ENCODE data around the gene TMEM119. TPM values are rescaled to one million over a fixed set of nuclear protein-coding genes. Genes with fewer than 3 reads are reported as not detected.

TMEM119 gene
- total RNA-seq, 1 donor from 2014 or later = 251 TPM

DNA sequence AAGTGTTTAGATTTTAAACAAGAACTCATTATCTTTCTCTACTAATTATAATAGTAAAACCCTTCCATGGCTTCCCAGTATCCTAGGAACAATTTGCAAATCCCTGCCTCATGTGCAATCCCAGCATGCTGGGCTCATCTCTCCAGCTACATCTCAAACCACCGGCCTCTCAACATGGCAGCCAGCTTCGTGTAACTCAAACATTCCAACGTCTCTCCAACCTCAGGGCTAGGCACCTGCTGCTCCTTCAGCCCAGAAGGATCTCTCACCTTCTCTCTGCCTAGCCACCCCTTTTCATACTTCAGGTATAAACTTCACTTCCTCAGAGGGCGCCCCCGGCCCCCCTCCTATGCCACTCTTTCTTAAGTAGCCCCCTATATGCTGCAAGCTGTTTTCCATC, 44.1 kb downstream of the TMEM119 start:
- Histone ChIP-seq H3K27me3 (no peaks in the 10 kb centered on the region), H3K4me1 (peaks cover 0 to 11% of the 10 kb centered on the region in 2 donors), H3K27ac (no peak overlapping the region), H3K36me3 (peaks cover 0 to 13% of the 10 kb centered on the region in 2 donors), H3K4me3 (no peak overlapping the region), H3K9me3 (no peaks in the 10 kb centered on the region)
- intact Hi-C loops (cut with DNase I) = no loop called here
- peak in 1 of 2 donors; percentile 37 for DNase-seq (ENCODE audit: low spot score in 2 of 2)
- TF ChIP-seq, protein P1, sequence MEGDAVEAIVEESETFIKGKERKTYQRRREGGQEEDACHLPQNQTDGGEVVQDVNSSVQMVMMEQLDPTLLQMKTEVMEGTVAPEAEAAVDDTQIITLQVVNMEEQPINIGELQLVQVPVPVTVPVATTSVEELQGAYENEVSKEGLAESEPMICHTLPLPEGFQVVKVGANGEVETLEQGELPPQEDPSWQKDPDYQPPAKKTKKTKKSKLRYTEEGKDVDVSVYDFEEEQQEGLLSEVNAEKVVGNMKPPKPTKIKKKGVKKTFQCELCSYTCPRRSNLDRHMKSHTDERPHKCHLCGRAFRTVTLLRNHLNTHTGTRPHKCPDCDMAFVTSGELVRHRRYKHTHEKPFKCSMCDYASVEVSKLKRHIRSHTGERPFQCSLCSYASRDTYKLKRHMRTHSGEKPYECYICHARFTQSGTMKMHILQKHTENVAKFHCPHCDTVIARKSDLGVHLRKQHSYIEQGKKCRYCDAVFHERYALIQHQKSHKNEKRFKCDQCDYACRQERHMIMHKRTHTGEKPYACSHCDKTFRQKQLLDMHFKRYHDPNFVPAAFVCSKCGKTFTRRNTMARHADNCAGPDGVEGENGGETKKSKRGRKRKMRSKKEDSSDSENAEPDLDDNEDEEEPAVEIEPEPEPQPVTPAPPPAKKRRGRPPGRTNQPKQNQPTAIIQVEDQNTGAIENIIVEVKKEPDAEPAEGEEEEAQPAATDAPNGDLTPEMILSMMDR (IDR thresholded peaks at IDR 0.05) = no peak

DNA sequence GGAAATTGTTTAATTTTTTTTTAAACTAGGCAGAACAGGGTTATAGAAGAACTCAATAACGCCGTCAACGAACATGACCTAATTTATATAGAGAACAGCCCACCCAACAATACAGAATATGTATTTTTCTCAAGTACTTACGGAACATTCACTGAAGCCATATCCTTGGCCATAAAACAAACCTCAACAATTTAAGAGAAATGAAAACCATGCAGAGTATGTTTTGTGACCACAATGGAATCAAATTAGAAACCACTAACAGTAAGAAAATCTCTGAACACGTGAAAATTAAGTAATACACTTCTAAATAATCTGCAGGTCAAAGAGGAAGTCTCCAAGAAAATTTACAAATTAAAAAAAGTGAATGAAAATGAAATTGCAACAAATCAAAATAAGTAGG, 46.3 kb downstream of the TMEM119 start:
- Histone ChIP-seq H3K9me3 (no peaks in the 10 kb centered on the region), H3K4me1 (peaks cover 0 to 2% of the 10 kb centered on the region in 2 donors)

DNA sequence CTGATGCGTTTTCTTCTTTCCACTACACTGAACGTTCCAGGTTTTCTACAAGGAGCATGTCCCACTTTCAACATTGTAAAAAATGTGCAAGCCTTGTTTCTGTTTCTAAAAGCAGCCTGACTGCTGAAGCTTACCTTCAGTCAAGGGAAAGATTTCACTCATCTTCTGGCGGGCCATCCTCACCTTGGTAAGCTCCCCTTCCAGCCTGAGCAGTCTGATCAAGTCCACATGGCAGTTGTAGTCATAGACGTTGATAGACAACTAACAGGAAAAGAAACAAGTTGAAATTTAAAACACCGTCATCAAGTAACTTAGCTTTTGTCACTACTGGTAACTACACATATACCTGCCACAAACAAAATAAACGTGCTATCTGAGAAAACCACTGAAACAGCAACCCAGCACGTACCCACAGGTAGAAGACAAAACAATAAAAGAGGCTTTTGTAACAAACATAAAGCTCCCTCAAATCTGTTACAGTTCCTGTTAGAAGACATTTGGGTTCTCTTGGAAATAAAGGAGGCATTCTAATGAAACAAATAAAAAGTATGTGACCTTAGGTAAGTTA, 48.8 kb downstream of the TMEM119 start:
- no peak for DNase-seq (ENCODE audit: low spot score in 2 of 2)
- Histone ChIP-seq H3K4me1 (peaks cover 0 to 2% of the 10 kb centered on the region in 2 donors), H3K27ac (no peak overlapping the region), H3K9me3 (no peaks in the 10 kb centered on the region), H3K36me3 (peaks cover 32 to 49% of the 10 kb centered on the region in 2 donors), H3K4me3 (no peak overlapping the region), H3K27me3 (no peaks in the 10 kb centered on the region)
- intact Hi-C loops (cut with DNase I) = no loop called here
- TF ChIP-seq, protein P1 (IDR thresholded peaks at IDR 0.05) = no peak

More for the DNA sequence above, 46.3 kb downstream of the TMEM119 start:
- intact Hi-C loops (cut with DNase I) = no loop called here
- TF ChIP-seq, protein P1 (IDR thresholded peaks at IDR 0.05) = no peak
- Histone ChIP-seq H3K27ac (no peak overlapping the region), H3K27me3 (no peaks in the 10 kb centered on the region), H3K36me3 (peaks cover 16 to 25% of the 10 kb centered on the region in 2 donors), H3K4me3 (no peak overlapping the region)
- DNase-seq (ENCODE audit: low spot score in 2 of 2) = no peak

DNA sequence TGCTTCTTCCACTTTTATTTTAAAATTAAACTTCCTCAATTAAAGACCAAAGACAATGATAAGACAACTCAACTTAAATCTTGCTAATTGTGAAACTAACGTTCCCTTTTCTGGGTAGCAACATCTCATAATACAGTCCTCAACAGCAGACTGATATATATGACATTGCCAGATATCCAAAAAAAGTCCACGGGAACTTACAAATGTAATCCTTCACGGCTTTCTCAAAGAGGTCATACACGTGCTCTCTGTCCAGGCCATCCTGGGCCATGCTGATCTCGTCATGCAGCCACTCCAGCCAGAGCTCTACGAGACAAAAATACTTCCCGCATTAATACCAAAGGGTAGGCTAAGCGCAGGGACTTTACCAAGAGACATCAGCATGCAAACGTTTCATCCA, 50.2 kb downstream of the TMEM119 start:
- TF ChIP-seq, protein P1 (IDR thresholded peaks at IDR 0.05) = no peak
- peaks cover 41 to 62% of the 10 kb centered on the region in 2 donors for H3K36me3 ChIP-seq
- H3K9me3 ChIP-seq = no peaks in the 10 kb centered on the region
- no peak overlapping the region for H3K4me3 ChIP-seq
- H3K27me3 ChIP-seq = no peaks in the 10 kb centered on the region
- DNase-seq (ENCODE audit: low spot score in 2 of 2) = peak in 1 of 2 donors; percentile 46
- peaks cover 0 to under 1% of the 10 kb centered on the region in 2 donors for H3K4me1 ChIP-seq
- intact Hi-C loops (cut with DNase I) = no loop called here
- no peak overlapping the region for H3K27ac ChIP-seq

DNA sequence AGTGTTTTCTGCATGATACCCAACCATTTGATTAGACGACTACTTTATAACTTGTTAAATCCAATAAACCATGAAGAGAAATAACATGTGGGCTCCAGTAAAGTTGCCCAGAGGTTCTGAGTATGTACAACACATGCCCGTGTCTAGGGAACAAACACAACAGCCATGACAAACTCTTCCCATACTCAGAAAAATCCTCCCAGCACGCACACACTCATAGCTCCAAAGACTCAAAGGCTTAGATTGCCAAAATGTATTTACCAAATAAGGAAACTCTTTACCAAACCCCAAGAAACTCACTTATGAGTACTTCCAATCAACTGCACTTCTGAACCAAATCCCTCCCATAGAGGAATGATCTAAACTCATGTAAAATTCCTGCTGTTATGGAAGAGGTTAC, 54.2 kb downstream of the TMEM119 start:
- intact Hi-C loops (cut with DNase I) = no loop called here

More for the DNA sequence above, 54.2 kb downstream of the TMEM119 start:
- TF ChIP-seq, protein P1 (IDR thresholded peaks at IDR 0.05) = no peak
- Histone ChIP-seq H3K9me3 (no peaks in the 10 kb centered on the region), H3K4me3 (no peak overlapping the region), H3K36me3 (peaks cover 46 to 76% of the 10 kb centered on the region in 2 donors), H3K4me1 (no peaks in the 10 kb centered on the region), H3K27ac (no peak overlapping the region), H3K27me3 (no peaks in the 10 kb centered on the region)
- no peak for DNase-seq (ENCODE audit: low spot score in 2 of 2)

Measured in ascending aorta (tissue), 2 donors.